Uterus (tissue), 4 donors: ENCODE measurements around the gene TIMP3. TPM values are rescaled to one million over a fixed set of nuclear protein-coding genes. Genes with fewer than 3 reads are reported as not detected.

Source experiments
- DNase-seq, 2 donors: peaks; one replicate each; pipeline ENCODE4 v3.0.0-alpha.2; 2019 to 2020
- H3K27ac ChIP-seq, 2 donors: fragments of 200-600 bp; sonication (generic); 1 replicate in 1 of 2; 2 replicates in 1 of 2; pipeline ENCODE4 v1.5.1; 2016 to 2018
- H3K27me3 ChIP-seq, 2 donors: fragments of 200-600 bp; sonication (generic); one replicate each; pipeline ENCODE4 v1.5.1; 2018 to 2019; ENCODE audit warnings: control low read depth in 1 of 2
- H3K36me3 ChIP-seq, 2 donors: fragments of 200-600 bp; sonication (generic); one replicate each; pipeline ENCODE4 v1.5.1; 2019; ENCODE audit warnings: control low read depth in 1 of 2
- H3K4me1 ChIP-seq, 2 donors: fragments of 200-600 bp; sonication (generic); one replicate each; pipeline ENCODE4 v1.5.1; 2018 to 2019; ENCODE audit warnings: control low read depth in 1 of 2
- H3K4me3 ChIP-seq, 2 donors: fragments of 200-600 bp; sonication (generic); 1 replicate in 1 of 2; 2 replicates in 1 of 2; pipeline ENCODE4 v1.5.1; 2018 to 2019; ENCODE audit warnings: mild to moderate bottlenecking in 1 of 2
- H3K9me3 ChIP-seq, 2 donors: fragments of 200-600 bp; sonication (generic); one replicate each; pipeline ENCODE4 v1.5.1; 2019; ENCODE audit warnings: control low read depth in 1 of 2
- CTCF ChIP-seq, 4 experiments: fragments of 200-600 bp in 2 of 4; fragments of 450-650 bp in 2 of 4; sonication (generic) in 2 of 4; IDR thresholded peaks; one replicate each; pipeline ENCODE4 v1.5.1; 2016 to 2019; ENCODE audit warnings: antibody characterized with exemption in 4 of 4, mild to moderate bottlenecking in 2 of 4, moderate library complexity in 1 of 4
- POLR2A ChIP-seq, 2 donors: fragments of 450-650 bp; IDR thresholded peaks; one replicate each; pipeline ENCODE4 v1.6.1; 2016; ENCODE audit warnings: antibody characterized with exemption in 2 of 2, mild to moderate bottlenecking in 1 of 2, moderate library complexity in 1 of 2
- intact Hi-C: fragments of 100-400 bp; cut with DNase I; formaldehyde crosslinking; loops from one replicate; pipeline ENCODE4 v1.15.1; 2023; ENCODE audit warnings: low total_unique reads
- total RNA-seq, 4 donors: library from RNA; depleted of rRNA in 3 of 4; stranded (reverse); fragments of >200 nt in 3 of 4; gene quantifications; one replicate each; pipeline versions ENCODE4 v1.1.0 to v1.2.4, GENCODE V29; 2014 to 2023
- donor health status: DM: yes; HTN: yes; CAD: no.

TIMP3 gene
- total RNA-seq, 4 donors from 2014 or later = 192 to 702 (median 423) TPM

- H3K9me3 ChIP-seq = no peaks in the 10 kb centered on the region
- no peaks in the 10 kb centered on the region for H3K27me3 ChIP-seq
- no peaks in the 10 kb centered on the region for H3K36me3 ChIP-seq
- TF ChIP-seq CTCF (IDR thresholded peaks at IDR 0.05) = no peak
- no peak for TF ChIP-seq POLR2A (IDR thresholded peaks at IDR 0.05)
- no peak overlapping the region for H3K4me3 ChIP-seq
- intact Hi-C loops = no loop called here
- no peak for DNase-seq
- peaks cover 19 to 42% of the 10 kb centered on the region in 2 donors for H3K4me1 ChIP-seq
- H3K27ac ChIP-seq = peak overlapping the region in 1 of 2 donors; percentile 82
Observed at GRCh38 chr22:32848226-32848625, 46.7 kb downstream of the TIMP3 start.

GRCh38 chr22:32849501-32849900 lies 48.0 kb downstream of the TIMP3 start:
- peaks cover 19 to 42% of the 10 kb centered on the region in 2 donors for H3K4me1 ChIP-seq
- H3K9me3 ChIP-seq = no peaks in the 10 kb centered on the region
- H3K27me3 ChIP-seq = no peaks in the 10 kb centered on the region
- H3K4me3 ChIP-seq = no peak overlapping the region
- TF ChIP-seq CTCF (IDR thresholded peaks at IDR 0.05) (no peak), POLR2A (IDR thresholded peaks at IDR 0.05) (no peak)
- no peaks in the 10 kb centered on the region for H3K36me3 ChIP-seq
- no peak for DNase-seq
- H3K27ac ChIP-seq = peak overlapping the region; percentile 76 to 82
- intact Hi-C loops = no loop called here

- Histone ChIP-seq H3K27me3 (no peaks in the 10 kb centered on the region), H3K9me3 (no peaks in the 10 kb centered on the region), H3K27ac (peak overlapping the region; percentile 76 to 82), H3K4me1 (peaks cover 19 to 42% of the 10 kb centered on the region in 2 donors), H3K4me3 (no peak overlapping the region), H3K36me3 (no peaks in the 10 kb centered on the region)
- DNase-seq = no peak
- TF ChIP-seq CTCF (IDR thresholded peaks at IDR 0.05) (no peak), POLR2A (IDR thresholded peaks at IDR 0.05) (no peak)
- intact Hi-C loops = loop anchor here (10.0 kb wide), 1 partner anchor 65 kb away; no protein-coding TSS in a partner anchor
Observed at GRCh38 chr22:32850157-32850556, 48.7 kb downstream of the TIMP3 start.

- H3K36me3 ChIP-seq = no peaks in the 10 kb centered on the region
- peaks cover 19 to 37% of the 10 kb centered on the region in 2 donors for H3K4me1 ChIP-seq
- TF ChIP-seq CTCF (IDR thresholded peaks at IDR 0.05) (peak in 1 of 4 experiments; percentile 8), POLR2A (IDR thresholded peaks at IDR 0.05) (no peak)
- H3K4me3 ChIP-seq = no peak overlapping the region
- no peaks in the 10 kb centered on the region for H3K27me3 ChIP-seq
- intact Hi-C loops = loop anchor here (10.0 kb wide), 1 partner anchor 64 kb away; no protein-coding TSS in a partner anchor
- no peaks in the 10 kb centered on the region for H3K9me3 ChIP-seq
- peak; percentile 88 to 90 for DNase-seq
- peak overlapping the region; percentile 76 to 82 for H3K27ac ChIP-seq
Observed at GRCh38 chr22:32850591-32851517, 49.3 kb downstream of the TIMP3 start.
